K562 (cell line): ENCODE data around the gene TMEM208. TPM values are rescaled to one million over a fixed set of nuclear protein-coding genes. Genes with fewer than 3 reads are reported as not detected.

Source experiments
- BMI1 ChIP-seq: fragments of 150-350 bp; IDR thresholded peaks from 2 replicates; pipeline ENCODE4 v1.6.1; 2014; ENCODE audit warnings: low read length
- CSDE1 ChIP-seq, 2 experiments: fragments of 450-650 bp; IDR thresholded peaks; 2 replicates each; pipeline ENCODE4 v1.6.1; 2016; ENCODE audit warnings: mild to moderate bottlenecking in 1 of 2
- FOXJ2 ChIP-seq: fragments of 200-800 bp; sonication (Bioruptor generic); IDR thresholded peaks from 2 replicates; pipeline ENCODE4 v1.6.1; 2016; ENCODE audit warnings: missing genetic modification characterization, missing compliant biosample characterization
- MEIS2 ChIP-seq: fragments of 450-650 bp; IDR thresholded peaks from 2 replicates; pipeline ENCODE4 v1.6.1; 2014; ENCODE audit warnings: mild to moderate bottlenecking; ENCODE audit not compliant: partially characterized antibody
- NFIC ChIP-seq: fragments of 450-650 bp; IDR thresholded peaks from 2 replicates; pipeline ENCODE4 v1.6.1; 2017; ENCODE audit warnings: mild to moderate bottlenecking, inconsistent platforms
- NFRKB ChIP-seq: fragments of 450-650 bp; IDR thresholded peaks from 2 replicates; pipeline ENCODE4 v1.6.1; 2016; ENCODE audit warnings: low read depth
- NRF1 ChIP-seq, 2 experiments: fragments of 450-650 bp; IDR thresholded peaks in 1 of 2; conservative IDR thresholded peaks in 1 of 2; 2 replicates each; pipeline ENCODE4 v1.6.1; 2014; ENCODE audit warnings: mild to moderate bottlenecking in 2 of 2
- RBBP5 ChIP-seq: fragments of 200-600 bp; sonication (generic); IDR thresholded peaks from 2 replicates; pipeline ENCODE4 v1.6.1; 2012; ENCODE audit warnings: borderline replicate concordance, mild to moderate bottlenecking, low read length, control low read depth, inconsistent platforms; ENCODE audit not compliant: insufficient read depth, poor library complexity, severe bottlenecking
- RBM25 ChIP-seq: fragments of 200-400 bp; formaldehyde crosslinking; IDR thresholded peaks from 2 replicates; pipeline ENCODE4 v1.6.1; 2018; ENCODE audit warnings: low read length, low read depth, moderate library complexity; ENCODE audit not compliant: severe bottlenecking
- SRF ChIP-seq, 2 experiments: fragments of 250-450, 450-650 bp in 1 of 2; sonication (Bioruptor Pico) in 1 of 2; sonication (generic) in 1 of 2; formaldehyde crosslinking; IDR thresholded peaks; 2 replicates each; pipeline versions ENCODE4 v1.5.0 to v1.5.1; 2020 to 2022; ENCODE audit warnings: mild to moderate bottlenecking in 1 of 2, missing genetic modification reagents in 1 of 2
- TBP ChIP-seq: optimal IDR thresholded peaks from 2 replicates; pipeline ENCODE3; 2011; ENCODE audit warnings: low read depth, low read length, improper control_type of control experiment
- ZNF174 ChIP-seq: fragments of 250-450 bp; sonication (Bioruptor Pico); IDR thresholded peaks from 2 replicates; pipeline ENCODE4 v1.4.0; 2020; ENCODE audit warnings: mild to moderate bottlenecking
- ZNF24 ChIP-seq: fragments of 450-650 bp; IDR thresholded peaks from 2 replicates; pipeline ENCODE4 v1.6.1; 2016
- ZNF263 ChIP-seq: sonication (generic); formaldehyde crosslinking; IDR thresholded peaks from 2 replicates; pipeline ENCODE4 v1.8.0; 2022; ENCODE audit warnings: mild to moderate bottlenecking, missing genetic modification reagents, borderline replicate concordance
- polyA plus RNA-seq, 8 experiments: library from polyadenylated mRNA; depleted of rRNA in 4 of 8; stranded (reverse) in 5 of 8; unstranded in 3 of 8; fragments of >200 nt; fragmentation: Nextera tagmentation in 2 of 8; fragmentation: Illumina TruSeq in 1 of 8; extraction: Ambion mirVana in 2 of 8; extraction: Trizol in 1 of 8; gene quantifications; 2 replicates each; pipeline versions ENCODE4 v1.2.1 to v1.2.3, GENCODE V29; 2011 to 2014; ENCODE audit warnings: inconsistent platforms in 1 of 8, missing spikeins in 1 of 8
- total RNA-seq, 7 experiments: library from RNA; depleted of rRNA in 6 of 7; stranded (reverse); fragments of >200 nt in 6 of 7; fragmentation: Illumina TruSeq in 2 of 7; extraction: Trizol in 2 of 7; gene quantifications; 2 replicates each; pipeline versions ENCODE4 v1.2.1 to v1.2.3, GENCODE V29; 2011 to 2021; ENCODE audit warnings: low replicate concordance in 1 of 7
- TF ChIP-seq, protein P1 (sequence below): sonication (generic); formaldehyde crosslinking; IDR thresholded peaks from 2 replicates; pipeline ENCODE4 v1.9.0; 2022; ENCODE audit warnings: mild to moderate bottlenecking, missing genetic modification reagents
- TF ChIP-seq, protein P2 (sequence below): fragments of 450-650 bp; formaldehyde crosslinking; IDR thresholded peaks from 2 replicates; pipeline ENCODE4 v1.4.0; 2020; ENCODE audit warnings: mild to moderate bottlenecking, moderate library complexity
- TF ChIP-seq, protein P3 (sequence below): fragments of 450-650 bp; formaldehyde crosslinking; IDR thresholded peaks from 2 replicates; pipeline ENCODE4 v1.4.0; 2022; ENCODE audit warnings: mild to moderate bottlenecking, moderate library complexity

TMEM208 gene
- total and polyA plus RNA-seq, 9 of the 15 experiments (the other 6 are each of a cell fraction or from before 2014, with no cell fraction given) = 31.8 to 239 (median 54.3) TPM

DNA sequence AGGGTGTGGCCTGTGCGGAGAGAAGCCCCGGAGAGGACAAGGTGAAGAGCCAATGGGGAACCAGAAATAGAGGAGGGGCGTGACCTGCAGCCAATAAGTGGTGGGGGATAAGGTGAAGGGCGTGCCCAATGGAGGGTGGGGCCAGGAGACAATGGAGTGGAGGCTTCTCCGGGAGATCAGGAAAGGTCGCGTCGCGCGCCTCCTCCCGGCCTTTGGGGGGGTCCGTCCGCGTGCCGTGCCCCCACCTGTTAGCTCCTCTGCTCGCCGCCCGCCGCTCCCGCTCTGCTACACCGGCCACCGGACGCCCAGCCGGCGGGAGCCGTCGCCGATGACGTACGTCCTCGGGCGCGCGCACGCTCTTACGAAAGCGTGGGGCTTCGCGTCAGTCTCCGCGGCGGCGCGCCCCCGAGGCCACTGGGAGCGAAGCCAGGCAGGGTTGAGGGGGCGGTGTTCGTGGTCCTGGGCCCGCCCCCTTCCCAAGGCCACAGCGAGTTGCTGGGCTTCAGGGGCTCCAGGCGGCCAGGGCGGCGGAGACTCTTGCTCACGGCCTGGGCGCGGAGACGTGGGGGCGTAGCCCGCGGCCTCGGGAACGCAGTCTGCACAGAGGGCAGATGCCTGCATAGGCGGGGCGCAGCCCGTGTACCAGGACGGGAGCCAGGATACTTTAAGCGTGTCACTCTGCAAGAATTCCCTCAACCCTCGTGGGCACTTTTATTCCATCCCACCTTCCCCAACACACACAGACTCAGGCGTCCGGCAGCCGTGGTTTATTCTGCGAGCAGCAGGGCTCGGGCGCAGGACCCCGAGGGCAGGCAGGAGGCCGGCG lies 43.1 kb upstream of the TMEM208 start, which contains the start of gene MATCAP1 (continued):
- TF ChIP-seq NFIC (peak; percentile 88), ZNF174 (CRISPR knock-in tag) (no peak), SRF (CRISPR knock-in tag; IDR thresholded peaks at IDR 0.05) (peak in 1 of 2 experiments; percentile 63; a peak in 2 of 4 replicates), NRF1 (conservative IDR thresholded peaks at IDR 0.05 in 1 of 2, IDR thresholded peaks at IDR 0.05 in 1 of 2) (peak; percentile 83 to 86), FOXJ2 (0 out of 2 replicates have a peak, but pooled peaks have one; percentile 50), NFRKB (no peak), MEIS2 (peak; percentile 79), RBBP5 (peak; percentile 85), CSDE1 (IDR thresholded peaks at IDR 0.05) (no peak), ZNF24 (no peak), TBP (peak; percentile 41), ZNF263 (CRISPR knock-in tag) (no peak), RBM25 (peak; percentile 70), BMI1 (no peak)
- TF ChIP-seq, protein P1, sequence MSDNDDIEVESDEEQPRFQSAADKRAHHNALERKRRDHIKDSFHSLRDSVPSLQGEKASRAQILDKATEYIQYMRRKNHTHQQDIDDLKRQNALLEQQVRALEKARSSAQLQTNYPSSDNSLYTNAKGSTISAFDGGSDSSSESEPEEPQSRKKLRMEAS = peak; percentile 81
- TF ChIP-seq, protein P2, sequence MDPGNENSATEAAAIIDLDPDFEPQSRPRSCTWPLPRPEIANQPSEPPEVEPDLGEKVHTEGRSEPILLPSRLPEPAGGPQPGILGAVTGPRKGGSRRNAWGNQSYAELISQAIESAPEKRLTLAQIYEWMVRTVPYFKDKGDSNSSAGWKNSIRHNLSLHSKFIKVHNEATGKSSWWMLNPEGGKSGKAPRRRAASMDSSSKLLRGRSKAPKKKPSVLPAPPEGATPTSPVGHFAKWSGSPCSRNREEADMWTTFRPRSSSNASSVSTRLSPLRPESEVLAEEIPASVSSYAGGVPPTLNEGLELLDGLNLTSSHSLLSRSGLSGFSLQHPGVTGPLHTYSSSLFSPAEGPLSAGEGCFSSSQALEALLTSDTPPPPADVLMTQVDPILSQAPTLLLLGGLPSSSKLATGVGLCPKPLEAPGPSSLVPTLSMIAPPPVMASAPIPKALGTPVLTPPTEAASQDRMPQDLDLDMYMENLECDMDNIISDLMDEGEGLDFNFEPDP (CRISPR knock-in tag) = no peak
- TF ChIP-seq, protein P3, sequence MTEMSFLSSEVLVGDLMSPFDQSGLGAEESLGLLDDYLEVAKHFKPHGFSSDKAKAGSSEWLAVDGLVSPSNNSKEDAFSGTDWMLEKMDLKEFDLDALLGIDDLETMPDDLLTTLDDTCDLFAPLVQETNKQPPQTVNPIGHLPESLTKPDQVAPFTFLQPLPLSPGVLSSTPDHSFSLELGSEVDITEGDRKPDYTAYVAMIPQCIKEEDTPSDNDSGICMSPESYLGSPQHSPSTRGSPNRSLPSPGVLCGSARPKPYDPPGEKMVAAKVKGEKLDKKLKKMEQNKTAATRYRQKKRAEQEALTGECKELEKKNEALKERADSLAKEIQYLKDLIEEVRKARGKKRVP (CRISPR knock-in tag) = no peak
